ENCODE measurements around the gene RBPJL.

DNA sequence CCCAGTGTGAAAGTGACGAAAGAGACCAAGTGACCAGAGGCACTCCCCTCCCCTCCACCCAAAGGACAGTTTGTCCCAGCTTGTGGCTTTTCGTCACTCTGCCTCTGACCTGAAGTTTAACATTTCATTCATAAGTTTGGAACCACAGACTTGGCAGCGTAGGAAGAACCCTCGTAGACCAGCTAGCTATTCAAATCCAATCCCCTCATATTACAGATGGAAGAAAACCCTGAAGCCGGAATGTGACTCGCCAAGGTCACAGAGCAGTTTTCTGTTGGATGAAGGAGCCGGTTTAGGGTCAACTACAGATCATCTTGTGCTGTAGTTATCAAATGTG, 52.4 kb downstream of the RBPJL start:
- TF ChIP-seq, protein P1, sequence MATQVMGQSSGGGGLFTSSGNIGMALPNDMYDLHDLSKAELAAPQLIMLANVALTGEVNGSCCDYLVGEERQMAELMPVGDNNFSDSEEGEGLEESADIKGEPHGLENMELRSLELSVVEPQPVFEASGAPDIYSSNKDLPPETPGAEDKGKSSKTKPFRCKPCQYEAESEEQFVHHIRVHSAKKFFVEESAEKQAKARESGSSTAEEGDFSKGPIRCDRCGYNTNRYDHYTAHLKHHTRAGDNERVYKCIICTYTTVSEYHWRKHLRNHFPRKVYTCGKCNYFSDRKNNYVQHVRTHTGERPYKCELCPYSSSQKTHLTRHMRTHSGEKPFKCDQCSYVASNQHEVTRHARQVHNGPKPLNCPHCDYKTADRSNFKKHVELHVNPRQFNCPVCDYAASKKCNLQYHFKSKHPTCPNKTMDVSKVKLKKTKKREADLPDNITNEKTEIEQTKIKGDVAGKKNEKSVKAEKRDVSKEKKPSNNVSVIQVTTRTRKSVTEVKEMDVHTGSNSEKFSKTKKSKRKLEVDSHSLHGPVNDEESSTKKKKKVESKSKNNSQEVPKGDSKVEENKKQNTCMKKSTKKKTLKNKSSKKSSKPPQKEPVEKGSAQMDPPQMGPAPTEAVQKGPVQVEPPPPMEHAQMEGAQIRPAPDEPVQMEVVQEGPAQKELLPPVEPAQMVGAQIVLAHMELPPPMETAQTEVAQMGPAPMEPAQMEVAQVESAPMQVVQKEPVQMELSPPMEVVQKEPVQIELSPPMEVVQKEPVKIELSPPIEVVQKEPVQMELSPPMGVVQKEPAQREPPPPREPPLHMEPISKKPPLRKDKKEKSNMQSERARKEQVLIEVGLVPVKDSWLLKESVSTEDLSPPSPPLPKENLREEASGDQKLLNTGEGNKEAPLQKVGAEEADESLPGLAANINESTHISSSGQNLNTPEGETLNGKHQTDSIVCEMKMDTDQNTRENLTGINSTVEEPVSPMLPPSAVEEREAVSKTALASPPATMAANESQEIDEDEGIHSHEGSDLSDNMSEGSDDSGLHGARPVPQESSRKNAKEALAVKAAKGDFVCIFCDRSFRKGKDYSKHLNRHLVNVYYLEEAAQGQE (IDR thresholded peaks at IDR 0.05; ENCODE audit: low read depth), result no peak
- TF ChIP-seq, protein P2, sequence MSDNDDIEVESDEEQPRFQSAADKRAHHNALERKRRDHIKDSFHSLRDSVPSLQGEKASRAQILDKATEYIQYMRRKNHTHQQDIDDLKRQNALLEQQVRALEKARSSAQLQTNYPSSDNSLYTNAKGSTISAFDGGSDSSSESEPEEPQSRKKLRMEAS (IDR thresholded peaks at IDR 0.05), result no peak
- no peak for TF ChIP-seq EZH2 (IDR thresholded peaks at IDR 0.05)
- TF ChIP-seq POLR2A (IDR thresholded peaks at IDR 0.05; ENCODE audit: borderline replicate concordance, extremely low read depth, insufficient read depth, insufficient read length), result no peak
- TF ChIP-seq TCF7L2 (IDR thresholded peaks at IDR 0.05; ENCODE audit: borderline replicate concordance, extremely low read depth, insufficient read depth, insufficient read length), result no peak
- TF ChIP-seq, protein P3, sequence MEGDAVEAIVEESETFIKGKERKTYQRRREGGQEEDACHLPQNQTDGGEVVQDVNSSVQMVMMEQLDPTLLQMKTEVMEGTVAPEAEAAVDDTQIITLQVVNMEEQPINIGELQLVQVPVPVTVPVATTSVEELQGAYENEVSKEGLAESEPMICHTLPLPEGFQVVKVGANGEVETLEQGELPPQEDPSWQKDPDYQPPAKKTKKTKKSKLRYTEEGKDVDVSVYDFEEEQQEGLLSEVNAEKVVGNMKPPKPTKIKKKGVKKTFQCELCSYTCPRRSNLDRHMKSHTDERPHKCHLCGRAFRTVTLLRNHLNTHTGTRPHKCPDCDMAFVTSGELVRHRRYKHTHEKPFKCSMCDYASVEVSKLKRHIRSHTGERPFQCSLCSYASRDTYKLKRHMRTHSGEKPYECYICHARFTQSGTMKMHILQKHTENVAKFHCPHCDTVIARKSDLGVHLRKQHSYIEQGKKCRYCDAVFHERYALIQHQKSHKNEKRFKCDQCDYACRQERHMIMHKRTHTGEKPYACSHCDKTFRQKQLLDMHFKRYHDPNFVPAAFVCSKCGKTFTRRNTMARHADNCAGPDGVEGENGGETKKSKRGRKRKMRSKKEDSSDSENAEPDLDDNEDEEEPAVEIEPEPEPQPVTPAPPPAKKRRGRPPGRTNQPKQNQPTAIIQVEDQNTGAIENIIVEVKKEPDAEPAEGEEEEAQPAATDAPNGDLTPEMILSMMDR (IDR thresholded peaks at IDR 0.05 in 2 of 3, conservative IDR thresholded peaks at IDR 0.05 in 1 of 3; ENCODE audit: borderline replicate concordance in 1 of 3, insufficient read depth in 1 of 3, low read depth in 2 of 3, low read length in 2 of 3), result no peak
- TF ChIP-seq, protein P4, sequence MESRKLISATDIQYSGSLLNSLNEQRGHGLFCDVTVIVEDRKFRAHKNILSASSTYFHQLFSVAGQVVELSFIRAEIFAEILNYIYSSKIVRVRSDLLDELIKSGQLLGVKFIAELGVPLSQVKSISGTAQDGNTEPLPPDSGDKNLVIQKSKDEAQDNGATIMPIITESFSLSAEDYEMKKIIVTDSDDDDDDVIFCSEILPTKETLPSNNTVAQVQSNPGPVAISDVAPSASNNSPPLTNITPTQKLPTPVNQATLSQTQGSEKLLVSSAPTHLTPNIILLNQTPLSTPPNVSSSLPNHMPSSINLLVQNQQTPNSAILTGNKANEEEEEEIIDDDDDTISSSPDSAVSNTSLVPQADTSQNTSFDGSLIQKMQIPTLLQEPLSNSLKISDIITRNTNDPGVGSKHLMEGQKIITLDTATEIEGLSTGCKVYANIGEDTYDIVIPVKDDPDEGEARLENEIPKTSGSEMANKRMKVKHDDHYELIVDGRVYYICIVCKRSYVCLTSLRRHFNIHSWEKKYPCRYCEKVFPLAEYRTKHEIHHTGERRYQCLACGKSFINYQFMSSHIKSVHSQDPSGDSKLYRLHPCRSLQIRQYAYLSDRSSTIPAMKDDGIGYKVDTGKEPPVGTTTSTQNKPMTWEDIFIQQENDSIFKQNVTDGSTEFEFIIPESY (IDR thresholded peaks at IDR 0.05; ENCODE audit: extremely low read depth, insufficient replicate concordance, low read length), result no peak
- TF ChIP-seq POLR2AphosphoS5 (IDR thresholded peaks at IDR 0.05; ENCODE audit: low read depth, low read length), result no peak
- TF ChIP-seq ZFX (IDR thresholded peaks at IDR 0.05), result no peak
- no peak for TF ChIP-seq YY1 (IDR thresholded peaks at IDR 0.05; ENCODE audit: extremely low read depth, insufficient replicate concordance, low read depth, low read length)
